ENCODE results near the gene EPS15.

Gene EPS15

DNA sequence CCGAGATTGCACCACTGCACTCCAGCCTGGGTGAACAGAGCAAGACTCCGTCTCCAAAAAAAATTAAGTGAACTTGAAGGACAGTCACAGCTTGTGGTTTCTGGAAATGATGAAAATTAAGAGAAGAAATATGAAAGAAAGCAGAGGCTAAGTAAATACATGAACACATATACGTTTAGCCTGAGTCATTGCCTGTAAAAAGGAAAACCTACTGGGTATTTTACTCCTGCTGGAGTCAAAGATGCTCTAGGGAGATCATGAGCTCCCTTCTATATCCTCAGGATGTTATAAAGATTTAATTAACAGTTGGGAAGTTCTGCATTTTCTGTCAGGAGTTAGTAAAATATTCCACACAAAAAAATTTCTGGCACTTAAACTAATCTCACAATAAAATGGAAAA, 145.2 kb downstream of the EPS15 start:
- DNase-seq (ENCODE audit: low read depth): no peak

DNA sequence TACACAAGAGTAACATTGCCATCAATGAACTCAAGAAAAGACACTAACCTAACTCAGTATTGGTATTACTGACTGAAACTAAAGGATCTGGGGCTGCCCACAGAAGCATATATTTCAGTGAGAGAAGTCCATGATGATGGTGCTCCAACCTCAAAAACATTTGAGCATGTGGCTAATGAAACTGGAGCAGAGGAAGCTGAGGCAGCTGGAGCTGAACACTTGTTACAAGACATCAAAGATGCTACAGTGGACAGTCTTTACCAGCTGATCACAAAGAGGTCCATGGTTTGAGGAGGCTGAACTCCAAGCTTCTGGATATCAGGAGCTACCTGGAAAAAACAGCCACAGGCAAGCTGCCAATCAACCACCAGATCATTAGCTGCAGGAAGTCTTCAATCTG, 146.5 kb downstream of the EPS15 start:
- DNase-seq (ENCODE audit: low read depth): no peak

DNA sequence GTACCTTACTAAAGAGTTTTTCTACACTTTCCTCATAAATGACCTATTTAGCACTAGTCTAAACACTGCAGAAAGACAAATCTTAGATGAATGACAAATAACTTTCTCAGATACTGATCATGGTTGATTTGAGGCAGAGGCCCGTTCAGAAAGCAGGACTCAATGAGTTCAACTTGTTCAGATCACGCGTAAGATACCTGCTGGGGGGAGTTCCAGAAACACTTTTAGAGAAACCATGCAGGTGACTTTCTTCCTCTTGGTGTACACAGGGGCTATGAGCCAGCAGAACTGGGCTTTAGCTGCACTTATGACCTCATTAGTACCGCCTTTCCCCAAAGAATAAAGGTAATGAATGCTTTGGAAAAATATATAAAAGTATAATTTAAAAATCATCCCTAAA, 149.9 kb downstream of the EPS15 start:
- no peak for DNase-seq (ENCODE audit: low read depth)

DNA sequence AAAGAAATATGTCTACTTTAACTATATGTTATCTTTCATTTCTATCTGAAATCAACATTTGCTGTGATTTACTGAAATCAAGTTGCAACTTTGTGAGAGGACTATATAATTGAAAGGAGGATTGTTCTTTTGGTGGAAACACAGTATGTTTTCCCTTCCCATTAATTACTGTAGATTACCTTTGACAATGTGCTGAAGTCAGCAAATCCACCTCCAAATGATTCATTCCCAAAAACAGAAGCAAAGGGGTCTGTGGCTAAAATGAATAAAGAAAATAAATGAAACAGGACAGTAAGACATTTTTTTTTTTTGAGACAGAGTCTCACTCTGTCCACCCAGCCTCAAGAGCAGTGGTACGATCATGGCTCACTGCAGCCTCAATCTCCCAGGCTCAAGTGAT, 153.3 kb downstream of the EPS15 start:
- DNase-seq (ENCODE audit: low read depth): no peak

DNA sequence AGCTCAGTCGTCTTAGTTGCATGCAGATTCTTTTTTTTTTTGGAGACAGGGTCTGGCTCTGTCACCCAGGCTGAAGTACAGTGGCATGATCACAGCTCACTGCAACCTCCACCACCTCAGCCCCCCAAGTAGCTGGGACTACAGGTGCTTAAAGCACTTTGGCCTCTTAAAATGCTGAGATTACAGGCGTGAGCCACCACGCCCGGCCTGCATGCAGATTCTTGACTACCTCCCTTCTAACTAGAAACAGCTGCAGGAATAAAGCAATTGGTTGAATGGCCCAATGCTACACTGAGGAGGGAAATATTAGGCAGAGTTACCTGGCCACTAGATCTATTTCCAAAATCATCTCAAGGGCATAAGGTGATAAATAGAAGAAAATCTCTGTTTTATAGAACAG, 159.2 kb downstream of the EPS15 start:
- DNase-seq (ENCODE audit: low read depth): no peak

DNA sequence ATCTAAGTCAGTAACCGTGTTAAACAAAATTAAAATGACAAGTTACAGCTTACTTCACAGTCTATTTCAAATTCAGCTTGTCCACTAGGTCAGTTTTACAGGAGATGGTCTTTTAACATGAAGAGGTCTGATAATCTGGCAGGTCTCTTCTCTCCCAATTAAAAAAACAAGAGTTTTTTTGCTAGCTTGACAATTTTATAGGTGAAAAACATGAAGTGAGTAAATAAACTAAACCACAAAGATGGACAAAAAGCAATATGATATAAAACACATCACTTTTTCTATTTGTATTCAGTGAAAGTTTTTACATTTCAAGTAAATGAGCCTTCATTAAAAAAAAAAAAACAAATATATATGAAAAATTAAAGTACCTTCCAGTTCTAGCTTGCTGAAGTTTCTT, 163.7 kb downstream of the EPS15 start:
- no peak for DNase-seq (ENCODE audit: low read depth)

DNA sequence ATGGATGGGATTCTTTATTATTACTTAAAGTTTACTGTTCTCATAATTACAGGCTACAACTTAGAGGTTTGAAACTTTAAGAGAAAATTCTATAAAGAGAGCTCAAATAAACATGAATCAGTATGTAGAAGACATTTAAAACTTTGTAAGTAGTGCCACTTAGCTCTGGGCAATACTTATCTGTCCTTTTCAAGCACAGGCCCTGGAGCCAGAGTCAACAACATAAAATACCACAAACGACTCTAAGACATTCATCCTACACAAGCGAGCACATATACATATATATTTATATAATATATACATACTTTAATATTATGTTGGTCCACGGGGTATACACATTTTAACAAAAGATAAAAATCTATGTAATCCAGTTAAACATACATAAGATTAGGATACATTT, 164.7 kb downstream of the EPS15 start:
- DNase-seq (ENCODE audit: low read depth): no peak

DNA sequence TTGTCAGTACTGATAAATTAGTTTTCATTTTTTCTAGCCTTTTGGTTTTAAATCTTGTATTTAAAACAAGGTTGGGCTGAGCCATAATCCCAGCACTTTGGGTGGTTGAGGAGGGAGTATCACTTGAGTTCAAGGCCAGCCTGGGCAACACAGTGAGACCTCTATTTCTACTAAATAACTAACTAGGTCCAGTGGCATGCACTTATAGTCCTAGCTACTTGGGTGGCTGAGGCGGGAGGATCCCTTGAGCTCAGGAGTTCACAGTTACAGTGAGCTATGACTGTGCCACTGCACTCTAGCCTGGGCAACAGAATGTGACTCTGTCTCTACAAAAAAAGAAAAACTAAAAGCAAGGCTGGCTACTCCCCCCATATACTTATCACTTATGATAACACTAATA, 167.2 kb downstream of the EPS15 start:
- no peak for DNase-seq (ENCODE audit: low read depth)

DNA sequence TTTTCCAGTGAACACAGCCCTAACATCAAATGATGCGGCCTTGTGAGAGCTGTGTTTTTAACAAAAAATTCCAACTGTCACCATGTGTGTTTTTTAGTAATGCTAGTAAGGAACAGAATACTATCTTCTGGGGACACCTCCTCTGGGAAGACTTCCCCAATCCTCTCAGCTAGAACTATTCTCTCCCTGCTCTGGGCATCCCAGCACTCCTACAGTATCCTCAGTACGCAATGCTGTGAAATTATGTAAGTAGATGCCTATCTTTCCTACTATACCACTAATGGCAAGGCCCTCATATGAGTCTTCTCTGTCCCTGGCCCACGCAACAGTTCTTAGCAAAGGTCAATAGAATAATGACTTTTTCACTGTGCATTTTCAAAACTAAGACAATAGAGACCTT, 169.2 kb downstream of the EPS15 start:
- no peak for DNase-seq (ENCODE audit: low read depth)

DNA sequence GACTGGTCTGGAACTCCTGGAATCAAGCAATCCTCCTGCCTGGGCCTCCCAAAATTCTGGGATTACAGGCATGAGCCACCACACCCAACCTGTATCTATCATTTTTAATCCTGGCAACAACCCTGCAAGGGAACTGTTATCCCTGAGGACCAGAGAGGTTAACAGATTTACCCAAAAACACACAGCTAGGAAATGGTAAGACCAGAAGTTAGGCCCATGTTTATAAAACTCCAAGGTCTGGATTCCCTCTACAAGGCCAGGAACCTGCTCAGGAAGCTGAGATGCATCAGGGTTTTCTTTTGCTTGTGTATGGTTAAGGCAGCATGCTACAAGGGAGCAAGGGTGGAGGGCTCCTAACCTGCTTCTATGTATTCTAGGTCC, 170.9 kb downstream of the EPS15 start:
- no peak for DNase-seq (ENCODE audit: low read depth)

DNA sequence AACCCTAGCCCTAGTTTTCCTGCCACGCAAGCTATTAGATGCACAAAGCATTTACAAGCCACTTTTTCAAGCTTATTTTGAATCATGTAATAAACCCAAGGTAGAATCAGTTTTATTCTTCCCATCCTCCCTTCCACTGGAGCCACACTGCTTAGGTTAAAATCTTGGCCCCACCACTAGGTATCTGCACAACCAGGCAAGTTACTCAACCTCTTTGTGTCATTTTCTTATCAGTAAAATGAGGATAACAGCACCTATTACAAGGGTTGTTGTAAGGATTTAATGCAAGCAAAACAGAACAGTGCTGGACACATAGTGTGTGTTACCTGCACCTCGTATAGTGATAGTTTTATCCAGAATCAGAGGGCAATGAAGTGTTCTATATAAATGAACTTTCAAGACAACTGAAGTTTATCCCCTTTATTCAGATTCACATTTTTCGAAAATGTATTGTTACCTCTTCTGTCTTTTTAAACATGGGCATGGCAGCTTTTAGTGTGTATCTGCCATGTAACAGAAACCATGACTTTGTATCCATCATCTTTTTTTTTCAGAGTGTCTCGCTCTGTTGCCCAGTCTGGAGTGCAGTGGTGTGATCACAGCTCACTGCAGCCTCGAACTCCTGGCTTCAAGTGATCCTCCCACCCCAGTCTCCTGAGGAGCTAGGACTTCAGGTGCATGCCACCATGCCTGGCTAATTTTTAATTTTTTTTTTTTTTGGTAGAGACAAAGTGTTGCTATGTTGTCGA, 171.5 kb downstream of the EPS15 start:
- DNase-seq (ENCODE audit: low read depth): no peak

DNA sequence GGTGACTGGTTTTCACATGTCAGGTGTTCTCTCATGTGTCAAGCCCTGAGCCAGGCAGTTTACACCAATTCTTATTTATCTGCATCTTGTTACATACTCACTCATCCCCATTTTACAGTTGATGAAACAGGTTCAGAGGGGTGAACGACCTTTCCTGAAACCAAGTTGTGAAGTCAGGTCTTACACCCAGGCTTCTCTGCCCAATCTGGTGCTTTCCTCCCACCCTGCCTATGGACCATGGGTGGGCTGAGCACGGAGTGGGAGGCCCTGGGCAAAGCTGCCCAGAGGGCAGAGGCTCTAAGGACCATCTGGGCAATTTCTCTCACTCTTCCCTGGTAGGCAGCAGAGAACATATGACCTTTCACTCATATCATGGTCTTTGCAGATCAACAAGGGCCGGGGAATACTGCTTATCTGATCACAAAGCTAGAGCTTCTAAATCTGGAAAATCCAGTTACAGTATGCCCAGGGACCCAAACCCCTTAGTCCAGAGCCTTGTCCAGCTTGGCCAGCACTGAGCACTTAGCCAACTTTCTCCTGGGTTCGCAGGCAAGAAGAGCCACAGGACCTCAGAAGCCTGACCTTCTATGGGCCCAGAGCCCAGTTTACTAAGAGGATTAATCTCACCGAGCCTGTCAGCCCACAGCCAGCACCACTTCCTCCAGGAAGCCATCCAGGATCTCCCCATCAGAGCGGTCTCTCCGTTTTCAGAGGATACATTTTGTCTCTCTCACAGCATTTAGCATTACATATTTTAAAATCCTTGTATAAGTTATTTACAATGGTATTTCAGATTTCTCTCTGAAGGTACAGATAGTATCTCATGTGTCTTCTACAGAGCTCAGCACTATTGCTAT, 172.8 kb downstream of the EPS15 start:
- DNase-seq (ENCODE audit: low read depth): no peak

DNA sequence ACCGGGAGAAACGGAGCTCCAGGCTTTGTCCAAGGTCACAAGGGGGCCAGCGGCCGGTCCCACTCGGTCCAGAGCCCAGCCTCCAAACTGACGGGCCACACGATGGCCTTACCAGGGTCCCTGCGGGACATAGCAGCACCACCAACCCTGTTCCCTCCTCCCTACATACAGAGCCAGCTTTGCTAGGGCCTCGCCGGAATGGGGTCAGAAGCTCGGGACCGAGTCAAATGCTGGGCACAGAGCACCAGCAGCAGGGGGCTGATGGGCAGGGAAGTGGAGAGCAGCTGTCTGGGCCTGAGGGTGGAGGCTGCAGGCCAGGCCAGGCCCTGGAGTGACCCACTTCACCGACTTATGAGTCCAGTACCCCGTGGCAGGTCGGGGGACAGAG, 173.8 kb downstream of the EPS15 start:
- DNase-seq (ENCODE audit: low read depth): no peak

DNA sequence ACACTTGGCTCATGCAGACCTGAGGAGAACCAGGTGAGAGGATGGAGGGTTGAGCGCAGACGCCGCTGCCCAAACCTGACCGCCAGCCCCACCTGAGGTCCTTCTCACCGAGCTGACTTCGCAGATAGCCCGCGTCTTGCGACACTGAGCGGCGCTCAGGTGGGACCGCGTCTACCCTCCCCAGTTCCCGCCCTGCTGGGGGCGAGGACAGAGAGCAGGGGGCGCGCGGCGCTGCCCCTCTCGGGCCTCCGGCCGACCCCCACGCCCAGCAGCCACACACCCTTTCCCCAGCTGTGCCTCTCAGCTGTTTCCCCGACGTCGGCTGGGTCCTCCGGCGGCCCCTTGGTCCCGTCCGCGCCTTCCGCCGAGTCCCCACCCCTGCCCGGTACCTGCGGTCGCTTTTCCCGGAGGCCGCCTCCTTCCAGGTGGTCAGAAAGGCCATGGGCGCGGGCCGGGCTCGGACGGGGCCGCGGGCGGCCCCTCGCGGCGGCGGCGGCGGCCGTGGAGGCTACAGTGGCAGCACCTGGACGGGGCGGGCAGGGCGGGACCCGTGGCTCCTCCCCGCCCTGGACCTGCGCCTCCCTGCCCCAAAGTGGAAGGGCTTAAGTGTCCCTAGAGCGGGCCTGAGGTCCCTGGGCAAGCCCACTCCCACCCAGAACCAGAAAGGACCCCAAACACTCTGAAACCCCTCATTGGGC, 174.3 kb downstream of the EPS15 start:
- DNase-seq (ENCODE audit: low read depth): no peak

DNA sequence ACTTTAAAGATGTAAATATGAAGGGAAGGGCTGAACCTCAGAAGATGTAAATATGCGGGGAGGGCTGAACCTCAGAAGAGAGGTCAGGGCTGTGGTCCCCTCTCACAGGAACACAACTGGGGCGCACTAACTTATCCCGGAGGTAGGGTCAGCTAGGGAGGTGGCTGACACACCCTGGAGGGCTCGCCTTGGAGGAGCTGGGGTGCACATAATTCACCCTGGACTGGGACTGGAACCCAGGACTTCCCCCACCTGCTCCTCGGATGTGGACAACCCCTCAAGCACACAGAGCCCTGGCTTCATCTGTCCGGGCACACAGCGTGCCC, 174.8 kb downstream of the EPS15 start:
- DNase-seq (ENCODE audit: low read depth): no peak

DNA sequence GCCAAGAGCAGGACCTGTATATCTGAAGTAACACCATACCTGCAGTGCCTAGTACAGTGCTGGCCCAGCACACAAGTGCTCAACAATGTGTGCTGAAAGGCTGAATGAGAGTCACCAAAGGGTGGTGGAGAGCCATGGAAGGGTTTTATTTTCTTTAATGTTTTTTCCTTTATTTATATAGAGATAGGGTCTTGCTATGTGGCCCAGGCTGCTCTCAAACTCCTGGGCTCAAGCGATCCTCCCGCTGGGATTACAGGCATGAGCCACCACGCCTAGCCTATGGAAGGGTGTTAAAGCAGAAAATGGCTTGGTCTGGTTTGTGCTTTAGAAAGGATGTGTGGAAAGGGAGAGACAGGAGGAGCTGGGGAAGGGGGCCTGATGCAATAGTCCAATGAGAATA, 175.4 kb downstream of the EPS15 start:
- DNase-seq (ENCODE audit: low read depth): no peak

DNA sequence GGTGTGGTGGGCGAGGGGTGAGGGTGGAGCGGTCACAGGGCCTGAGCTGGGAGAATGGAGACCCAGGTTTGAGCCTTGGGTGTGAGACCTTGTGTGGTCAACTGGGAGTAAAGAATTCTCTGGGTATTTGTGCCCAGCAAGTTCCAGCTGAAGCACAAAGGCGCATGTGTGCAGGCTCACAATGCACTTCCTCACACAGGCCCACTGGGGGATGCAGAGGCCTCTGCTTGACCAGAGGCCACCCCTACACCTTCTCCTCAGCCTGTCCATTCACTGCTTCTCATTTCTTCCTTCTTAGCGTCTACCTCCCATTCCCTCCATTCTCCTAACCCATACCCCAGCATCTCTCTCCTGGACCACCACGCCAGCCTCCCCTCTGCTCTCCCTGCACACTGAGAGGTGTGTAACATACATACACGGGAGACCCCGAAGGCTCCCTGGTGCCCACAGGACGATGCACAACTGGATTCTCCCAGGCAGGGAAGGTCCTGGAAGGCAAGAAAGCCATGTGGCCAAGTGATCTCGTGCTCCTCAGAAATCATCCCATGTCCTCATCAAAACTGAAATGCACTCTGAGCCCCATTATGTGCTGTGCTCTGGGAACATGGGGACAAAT, 176.4 kb downstream of the EPS15 start:
- DNase-seq (ENCODE audit: low read depth): no peak

DNA sequence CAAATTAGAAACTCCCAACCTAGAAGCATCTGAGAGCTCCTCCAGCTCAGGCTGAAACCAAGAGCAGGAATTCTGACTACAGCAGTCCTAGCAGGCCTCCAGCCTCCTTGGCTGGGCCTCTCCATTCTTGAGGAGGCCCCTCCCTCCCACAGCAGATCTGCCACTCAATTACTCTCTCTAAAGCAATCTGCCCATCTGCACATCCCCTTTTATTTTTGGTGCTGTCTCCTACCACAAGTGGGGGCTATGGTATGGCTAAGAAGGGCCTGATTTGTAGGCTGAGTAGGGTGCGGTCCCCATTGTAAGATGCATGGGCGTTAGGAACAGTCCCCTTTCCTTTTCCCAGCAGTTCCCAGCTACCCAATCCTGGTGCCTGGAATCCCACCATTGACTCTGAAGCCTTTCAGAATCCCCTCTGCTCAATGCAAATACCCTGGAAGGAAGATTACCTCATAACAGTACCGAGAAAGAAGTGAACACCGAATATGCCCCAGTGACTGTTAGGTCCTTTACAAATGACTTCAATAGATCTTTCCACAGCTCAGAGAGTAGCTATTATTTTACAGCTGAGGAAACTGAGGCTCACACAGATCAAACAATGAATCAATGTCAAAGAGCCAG, 177.1 kb downstream of the EPS15 start:
- DNase-seq (ENCODE audit: low read depth): no peak

DNA sequence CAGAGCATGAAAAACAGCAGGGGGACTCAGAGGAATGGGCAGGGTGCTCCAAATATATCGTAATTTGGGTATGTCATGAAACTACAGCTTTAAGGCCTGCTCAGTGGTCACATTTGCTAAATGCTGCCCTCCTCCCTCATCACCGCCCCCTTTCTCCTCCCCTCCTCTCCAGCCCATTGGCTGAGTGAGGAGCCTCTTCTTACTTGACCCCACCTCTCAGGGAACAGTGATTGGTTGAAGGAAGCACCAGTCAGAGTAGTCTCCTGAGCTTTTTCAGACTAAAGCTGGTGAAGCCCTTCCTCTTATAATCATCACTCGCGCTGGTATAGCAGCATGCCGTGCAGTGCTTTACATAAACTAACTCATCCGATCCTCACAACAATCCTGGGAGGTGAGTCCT, 178.7 kb downstream of the EPS15 start:
- DNase-seq (ENCODE audit: low read depth): no peak

DNA sequence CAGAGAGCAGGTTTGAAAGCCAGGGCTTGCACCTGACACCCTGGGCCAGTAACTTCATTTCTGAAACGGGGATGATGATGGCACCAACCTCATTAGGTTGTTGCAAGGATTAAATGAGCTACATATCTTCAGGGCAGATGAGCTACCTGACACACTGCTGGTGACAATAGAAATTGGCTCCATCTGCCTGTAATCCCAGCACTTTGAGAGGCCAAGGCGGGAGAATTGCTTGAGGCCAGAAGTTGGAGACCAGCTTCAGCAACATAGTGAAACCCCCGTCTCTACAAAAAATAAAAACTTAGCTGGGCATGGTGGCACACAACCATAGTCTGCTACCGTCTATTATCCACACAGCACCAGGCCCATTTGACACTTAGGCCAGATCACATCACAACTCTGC, 182.4 kb downstream of the EPS15 start:
- no peak for DNase-seq (ENCODE audit: low read depth)

DNA sequence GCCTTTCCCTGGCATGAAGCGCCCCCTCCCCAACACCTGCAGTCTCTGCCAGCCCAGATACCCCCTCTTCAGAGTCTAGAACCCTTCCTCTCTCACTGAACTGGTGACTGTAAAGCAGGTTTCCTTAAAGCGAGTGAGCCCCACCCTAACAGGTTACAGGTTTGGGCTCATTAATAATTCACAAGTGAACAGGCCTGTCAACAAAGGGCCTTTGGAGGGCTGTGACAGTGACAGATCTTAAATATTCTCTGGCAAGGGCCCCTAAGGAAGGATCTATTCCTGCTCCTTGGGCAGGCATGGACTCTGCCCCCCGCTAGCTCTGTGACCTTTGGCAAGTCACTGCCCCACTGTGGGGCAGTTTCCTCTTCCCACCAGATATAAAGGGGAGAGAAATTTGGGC, 183.1 kb downstream of the EPS15 start:
- no peak for DNase-seq (ENCODE audit: low read depth)

Measured in GM04504 (cell line).